ENCODE data around the gene C6.

The C6 gene

GRCh38 chr5:41120600-41120999 is 92.7 kb downstream of the C6 start:
- DNase-seq (ENCODE audit: low read depth), result no peak

GRCh38 chr5:41118177-41118576 is 95.2 kb downstream of the C6 start:
- no peak for DNase-seq (ENCODE audit: low read depth)

- peak; percentile 77 for DNase-seq (ENCODE audit: low read depth)
Measured at GRCh38 chr5:41115281-41115680, 98.1 kb downstream of the C6 start.

- DNase-seq (ENCODE audit: low read depth), result no peak
Measured at GRCh38 chr5:41112486-41113455, 100.6 kb downstream of the C6 start.

- DNase-seq (ENCODE audit: low read depth), result no peak
Measured at GRCh38 chr5:41109186-41109585, 104.1 kb downstream of the C6 start.

- DNase-seq (ENCODE audit: low read depth), result no peak
Measured at GRCh38 chr5:41102341-41102740, 111.0 kb downstream of the C6 start.

- DNase-seq (ENCODE audit: low read depth), result no peak
Measured at GRCh38 chr5:41097642-41098041, 115.7 kb downstream of the C6 start.

- no peak for DNase-seq (ENCODE audit: low read depth)
Measured at GRCh38 chr5:41095324-41096101, 117.8 kb downstream of the C6 start.

GRCh38 chr5:41094871-41095270 is 118.5 kb downstream of the C6 start:
- DNase-seq (ENCODE audit: low read depth), result no peak

- no peak for DNase-seq (ENCODE audit: low read depth)
Measured at GRCh38 chr5:41093803-41094202, 119.5 kb downstream of the C6 start.

Measured in stromal cell of bone marrow (primary cell).